GM23338 (cell line): ENCODE results near the gene TENM3. TPM values are rescaled to one million over a fixed set of nuclear protein-coding genes. Genes with fewer than 3 reads are reported as not detected.

Source experiments
- ATAC-seq: fragments of 200-7000 bp; cut with Tn5 transposase; 3 replicates; pipeline ENCODE4 v1.9.1; 2020
- DNase-seq: peaks from one replicate; pipeline ENCODE4 v3.0.0-alpha.2; 2015; ENCODE audit warnings: low spot score
- H2AFZ ChIP-seq: fragments of 200-600 bp; sonication (generic); 2 replicates; pipeline ENCODE4 v1.8.0; 2016; ENCODE audit warnings: antibody characterized with exemption, mild to moderate bottlenecking, moderate library complexity
- H3F3A ChIP-seq: fragments of 200-600 bp; sonication (generic); replicated peaks from 2 replicates; pipeline ENCODE4 v1.8.0; 2017; ENCODE audit warnings: antibody characterized with exemption, mixed run types, low read depth
- H3K27ac ChIP-seq: fragments of 200-600 bp; sonication (generic); 2 replicates; pipeline ENCODE4 v1.6.1; 2016; ENCODE audit warnings: low read depth
- H3K27me3 ChIP-seq: fragments of 200-600 bp; sonication (generic); 2 replicates; pipeline ENCODE4 v1.8.0; 2016; ENCODE audit warnings: mild to moderate bottlenecking, mixed run types, moderate library complexity; ENCODE audit not compliant: insufficient read depth
- H3K36me3 ChIP-seq: fragments of 200-600 bp; sonication (generic); 2 replicates; pipeline ENCODE4 v1.8.0; 2016; ENCODE audit warnings: mild to moderate bottlenecking; ENCODE audit not compliant: insufficient read depth
- H3K4me1 ChIP-seq: fragments of 200-600 bp; sonication (generic); 2 replicates; pipeline ENCODE4 v1.8.0; 2016; ENCODE audit warnings: mild to moderate bottlenecking, moderate library complexity; ENCODE audit not compliant: insufficient read depth
- H3K4me2 ChIP-seq: fragments of 200-600 bp; sonication (generic); 2 replicates; pipeline ENCODE4 v1.7.1; 2017; ENCODE audit warnings: mixed run types
- H3K4me3 ChIP-seq: fragments of 200-600 bp; sonication (generic); 2 replicates; pipeline ENCODE4 v1.6.1; 2016; ENCODE audit warnings: mixed run types
- H3K79me2 ChIP-seq: fragments of 200-600 bp; sonication (generic); replicated peaks from 2 replicates; pipeline ENCODE4 v1.8.0; 2017; ENCODE audit warnings: mild to moderate bottlenecking; ENCODE audit not compliant: insufficient read depth
- H3K9me2 ChIP-seq: fragments of 200-600 bp; sonication (generic); 2 replicates; pipeline ENCODE4 v1.8.0; 2017; ENCODE audit not compliant: insufficient read depth
- H4K20me1 ChIP-seq: fragments of 200-600 bp; sonication (generic); replicated peaks from 2 replicates; pipeline ENCODE4 v1.8.0; 2017; ENCODE audit warnings: mild to moderate bottlenecking; ENCODE audit not compliant: insufficient read depth
- H3K27ac Mint-ChIP-seq: 2 replicates; pipeline ENCODE4 v1.8.0; 2020; ENCODE audit warnings: inconsistent platforms, mild to moderate bottlenecking, moderate library complexity, mixed read lengths
- H3K27me3 Mint-ChIP-seq: 3 replicates; pipeline ENCODE4 v1.8.0; 2022; ENCODE audit warnings: low read depth, mild to moderate bottlenecking, moderate library complexity, mixed read lengths, inconsistent platforms; ENCODE audit not compliant: insufficient read depth, poor library complexity
- H3K36me3 Mint-ChIP-seq: 3 replicates; pipeline ENCODE4 v1.8.0; 2021; ENCODE audit warnings: low read depth, mild to moderate bottlenecking, inconsistent platforms, moderate library complexity, mixed read lengths
- H3K4me1 Mint-ChIP-seq: 3 replicates; pipeline ENCODE4 v1.8.0; 2020; ENCODE audit warnings: mild to moderate bottlenecking, inconsistent platforms, mixed read lengths
- H3K4me3 Mint-ChIP-seq: 3 replicates; pipeline ENCODE4 v1.8.0; 2021; ENCODE audit warnings: moderate library complexity, mild to moderate bottlenecking, inconsistent platforms, mixed read lengths
- H3K9me3 Mint-ChIP-seq: 3 replicates; pipeline ENCODE4 v1.8.0; 2020; ENCODE audit warnings: moderate library complexity, mild to moderate bottlenecking, inconsistent platforms, mixed read lengths
- CREB1 ChIP-seq: fragments of 250-450 bp; sonication (Bioruptor Pico); IDR thresholded peaks from 2 replicates; pipeline ENCODE4 v1.5.0; 2020; ENCODE audit warnings: low read depth, mild to moderate bottlenecking, moderate library complexity
- CTCF ChIP-seq, 2 experiments: fragments of 200-600 bp in 1 of 2; sonication (generic) in 1 of 2; conservative IDR thresholded peaks; 2 replicates each; pipeline versions ENCODE4 v1.5.1 to v1.6.1; 2016 to 2017; ENCODE audit warnings: antibody characterized with exemption in 2 of 2, low read depth in 2 of 2, mild to moderate bottlenecking in 2 of 2, moderate library complexity in 1 of 2
- ETS1 ChIP-seq: IDR thresholded peaks from 2 replicates; pipeline ENCODE4 v1.6.1; 2016; ENCODE audit warnings: antibody characterized with exemption
- JUNB ChIP-seq: IDR thresholded peaks from one replicate; pipeline ENCODE4 v1.6.1; 2016; ENCODE audit warnings: antibody characterized with exemption; ENCODE audit not compliant: unreplicated experiment
- POLR2AphosphoS5 ChIP-seq: IDR thresholded peaks from 2 replicates; pipeline ENCODE4 v1.6.1; 2016; ENCODE audit warnings: antibody characterized with exemption, low read depth
- REST ChIP-seq: IDR thresholded peaks from one replicate; pipeline ENCODE4 v1.6.1; 2018; ENCODE audit warnings: antibody characterized with exemption; ENCODE audit not compliant: unreplicated experiment
- STAT1 ChIP-seq: IDR thresholded peaks from one replicate; pipeline ENCODE4 v1.6.1; 2016; ENCODE audit warnings: antibody characterized with exemption; ENCODE audit not compliant: unreplicated experiment
- ZNF114 ChIP-seq: fragments of 250-450 bp; sonication (Bioruptor Pico); IDR thresholded peaks from 2 replicates; pipeline ENCODE4 v1.5.0; 2020; ENCODE audit warnings: mild to moderate bottlenecking, moderate library complexity
- ZNF331 ChIP-seq: fragments of 250-450 bp; sonication (Bioruptor Pico); IDR thresholded peaks from 2 replicates; pipeline ENCODE4 v1.5.0; 2020; ENCODE audit warnings: low read depth, mild to moderate bottlenecking, moderate library complexity
- ZNF462 ChIP-seq: fragments of 250-450 bp; sonication (Bioruptor Pico); IDR thresholded peaks from 2 replicates; pipeline ENCODE4 v1.5.0; 2020; ENCODE audit warnings: mild to moderate bottlenecking, moderate library complexity
- polyA plus RNA-seq: library from polyadenylated mRNA; unstranded; fragments of >200 nt; fragmentation: Nextera tagmentation; extraction: Ambion mirVana; gene quantifications from 2 replicates; pipeline ENCODE4 v1.2.1, GENCODE V29; 2016
- total RNA-seq: library from RNA; depleted of rRNA; stranded (reverse); fragments of >200 nt; shearing (Covaris generic); gene quantifications from 2 replicates; pipeline ENCODE4 v1.2.3, GENCODE V29; 2014

TENM3 gene
- total and polyA plus RNA-seq, 2 experiments from 2014 or later, result 22.2 to 128 TPM

- Mint-ChIP-seq H3K4me3 (no peak overlapping the region), H3K9me3 (no peaks in the 10 kb centered on the region; the same call in 2 of the 3 replicates), H3K27me3 (no peaks in the 10 kb centered on the region), H3K36me3 (peaks cover 7% of the 10 kb centered on the region; the same call in 2 of the 3 replicates), H3K4me1 (peaks cover 32% of the 10 kb centered on the region), H3K27ac (no peak overlapping the region)
- H3K79me2 ChIP-seq, result no peaks in the 10 kb centered on the region
- no peak overlapping the region for H2AFZ ChIP-seq
- no peaks in the 10 kb centered on the region for H3K36me3 ChIP-seq
- no peaks in the 10 kb centered on the region for H4K20me1 ChIP-seq
- H3F3A ChIP-seq, result peaks cover 4% of the 10 kb centered on the region; the same call in 1 of the 2 replicates
- H3K4me3 ChIP-seq, result no peak overlapping the region
- H3K27ac ChIP-seq, result no peak overlapping the region
- no peaks in the 10 kb centered on the region for H3K27me3 ChIP-seq
- ATAC-seq (no peak), DNase-seq (no peak)
- TF ChIP-seq CTCF (conservative IDR thresholded peaks at IDR 0.05; ENCODE audit: low read depth in 2 of 2) (no peak), ZNF462 (no peak), ZNF114 (no peak), STAT1 (no peak), JUNB (no peak), CREB1 (CRISPR knock-in tag) (no peak), POLR2AphosphoS5 (no peak), ZNF331 (CRISPR knock-in tag) (no peak), REST (no peak), ETS1 (no peak)
- H3K9me2 ChIP-seq, result no peaks in the 10 kb centered on the region
- peaks cover 18% of the 10 kb centered on the region for H3K4me1 ChIP-seq
- no peak overlapping the region for H3K4me2 ChIP-seq
Observed at GRCh38 chr4:182338746-182339145, 95.5 kb downstream of the TENM3 start.
